GM19035 (cell line): ENCODE data around the gene TBC1D9.

ENCODE experiments used
- ATAC-seq: cut with Tn5 transposase; IDR thresholded peaks from one replicate; pipeline ENCODE4 v1.9.1; 2021; ENCODE audit not compliant: unreplicated experiment

Gene TBC1D9

DNA sequence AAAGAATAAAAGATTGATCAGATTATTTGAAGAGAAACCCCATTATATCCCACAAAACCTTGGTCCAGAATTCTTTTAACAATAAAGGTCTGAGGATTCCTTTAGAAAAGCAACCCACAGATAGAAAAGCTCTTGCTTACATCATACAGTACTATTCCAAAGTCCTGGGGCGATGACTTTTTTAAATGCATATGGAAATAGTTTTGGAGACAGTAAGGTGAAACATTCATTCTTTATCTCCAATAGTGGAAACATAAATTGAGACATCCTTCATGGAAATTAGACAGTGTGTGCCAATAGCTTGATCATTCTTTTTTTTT, 101.7 kb downstream of the TBC1D9 start:
- ATAC-seq: no peak

DNA sequence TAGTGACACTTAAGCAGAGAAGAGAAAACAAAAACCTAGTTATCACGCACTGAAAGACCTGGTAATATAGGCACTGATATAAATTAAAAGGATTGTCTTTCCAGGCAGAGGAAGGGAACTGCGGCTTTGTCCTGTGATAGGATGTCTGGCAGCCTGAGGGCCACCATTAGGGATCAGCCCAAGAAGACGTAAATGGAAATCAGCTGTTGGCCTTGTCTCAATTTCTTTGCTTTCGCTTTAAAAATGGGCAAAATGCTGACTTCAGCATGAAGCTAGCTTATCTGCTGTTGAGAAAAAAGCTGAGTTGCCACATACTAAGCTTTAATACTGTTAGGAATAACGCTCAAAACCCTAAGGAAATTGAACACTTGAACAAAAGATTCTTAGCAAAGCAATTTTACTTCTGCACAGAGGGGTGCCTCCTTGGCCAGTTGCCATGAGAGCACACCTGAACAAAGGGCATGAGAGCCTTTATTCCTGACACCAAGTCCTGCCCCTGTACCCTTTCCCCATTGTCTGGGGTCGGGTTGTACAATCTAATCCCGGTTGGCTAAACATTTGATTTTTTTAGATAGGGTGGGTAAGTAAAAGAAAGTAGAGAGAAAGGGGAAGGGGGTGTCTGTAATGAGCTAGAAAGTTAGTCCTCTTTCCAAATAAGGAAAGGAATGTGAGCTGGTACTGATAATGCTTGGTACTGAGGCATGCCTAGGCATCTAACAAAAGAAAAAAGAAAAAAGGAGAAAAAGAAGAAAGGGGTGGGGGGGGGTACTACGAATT, 102.3 kb downstream of the TBC1D9 start:
- ATAC-seq: no peak

DNA sequence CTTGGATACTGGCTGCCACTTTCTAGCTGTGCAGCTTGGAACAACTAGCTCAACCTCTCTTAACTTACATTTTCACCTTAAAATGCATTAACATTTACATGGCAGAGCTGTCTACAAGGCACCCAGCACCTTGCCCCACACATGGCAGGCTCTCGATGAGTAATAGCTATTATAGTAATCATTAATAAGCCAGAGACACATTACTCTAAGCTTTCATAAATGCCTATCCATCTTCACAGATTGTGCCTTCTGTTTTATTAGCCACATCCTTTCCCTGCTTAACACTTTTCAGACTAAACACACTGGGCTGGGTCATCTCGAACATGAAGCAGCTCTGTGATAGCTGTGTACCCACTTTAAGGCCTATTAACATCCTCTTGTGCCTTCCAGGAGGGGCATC, 103.6 kb downstream of the TBC1D9 start:
- no peak for ATAC-seq

DNA sequence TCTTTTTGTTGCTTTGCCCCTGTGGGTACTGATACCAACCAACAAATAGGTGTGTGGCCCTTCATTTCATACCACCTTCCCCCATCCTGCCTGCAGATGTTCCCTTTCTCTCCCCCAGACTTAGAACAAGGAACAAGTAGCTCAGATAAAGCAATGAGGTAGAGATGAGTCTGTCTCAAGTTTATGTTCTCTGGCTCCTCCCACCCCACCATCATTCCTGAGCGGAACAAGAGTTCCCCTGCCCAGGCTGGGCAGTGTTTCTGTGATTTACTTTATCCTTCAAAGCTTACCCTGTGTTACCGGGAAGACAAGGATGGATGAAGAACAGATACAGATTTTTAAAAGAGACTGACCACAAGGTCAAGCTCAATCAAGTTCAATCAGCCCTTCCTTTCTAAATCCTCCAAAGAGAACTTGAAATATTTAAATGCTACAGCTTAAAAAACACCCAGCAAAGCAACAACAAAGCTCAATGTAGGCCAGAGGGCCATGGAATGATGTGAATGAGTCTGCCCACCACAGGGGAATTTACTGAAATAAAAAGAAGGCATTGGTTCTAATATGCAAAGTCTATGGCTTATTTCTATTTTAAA, 107.4 kb downstream of the TBC1D9 start:
- ATAC-seq: no peak

DNA sequence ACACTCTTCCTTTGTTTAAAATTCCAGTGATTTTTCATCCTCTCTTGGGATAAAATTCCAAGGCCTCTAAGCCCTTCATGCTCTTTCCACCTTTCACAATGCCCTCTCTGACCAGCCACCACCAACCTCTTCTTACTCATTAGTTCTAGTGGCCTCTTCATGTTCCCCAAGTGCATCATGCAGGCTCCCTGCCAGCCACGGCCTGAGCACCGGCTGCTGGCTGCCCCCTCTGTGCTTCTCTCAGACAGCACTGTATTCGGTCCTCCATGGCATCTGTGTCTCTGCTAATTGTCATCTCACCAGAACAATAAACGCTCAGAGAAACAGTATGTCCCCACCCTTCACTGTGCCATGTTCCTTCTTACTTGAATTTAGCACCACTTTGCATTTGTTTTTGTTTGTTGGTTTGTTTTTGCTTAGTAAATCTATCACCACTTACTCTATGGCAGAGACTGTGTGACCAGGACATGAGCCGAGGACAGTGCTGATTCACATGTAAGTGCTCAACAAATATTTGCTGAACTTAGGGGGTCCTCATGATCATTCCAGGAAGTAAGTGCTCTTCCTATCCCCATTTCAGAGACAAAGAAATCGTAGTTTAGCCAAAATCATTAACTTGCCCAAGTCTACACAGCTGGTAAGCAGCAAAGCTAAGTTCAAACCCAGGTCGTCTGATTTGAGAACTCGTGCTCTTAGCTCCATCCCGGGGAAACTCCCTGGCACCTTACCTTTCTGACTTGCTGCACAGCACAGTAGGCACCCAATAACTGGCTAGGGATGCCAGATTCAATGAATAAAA, 110.4 kb downstream of the TBC1D9 start:
- ATAC-seq: no peak

DNA sequence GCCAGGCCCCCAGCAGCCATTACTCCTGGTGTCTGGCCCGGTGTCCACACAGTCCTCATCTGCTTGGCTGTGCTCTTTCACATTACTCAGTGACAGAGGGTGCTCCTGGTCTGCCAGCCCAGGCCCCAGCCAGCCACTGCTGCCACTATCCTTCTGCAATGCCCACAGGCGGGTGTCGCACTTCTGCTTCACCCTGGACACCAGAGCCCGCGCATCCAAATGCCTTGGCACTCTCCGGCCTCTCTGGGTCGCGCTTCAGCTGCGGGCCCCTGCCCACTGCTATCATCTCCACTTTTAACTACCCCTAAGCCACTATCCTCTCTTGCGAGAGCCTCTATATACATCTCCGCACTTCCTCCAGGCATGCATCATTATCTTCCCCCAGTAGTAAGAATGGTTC, 111.0 kb downstream of the TBC1D9 start:
- ATAC-seq: no peak

DNA sequence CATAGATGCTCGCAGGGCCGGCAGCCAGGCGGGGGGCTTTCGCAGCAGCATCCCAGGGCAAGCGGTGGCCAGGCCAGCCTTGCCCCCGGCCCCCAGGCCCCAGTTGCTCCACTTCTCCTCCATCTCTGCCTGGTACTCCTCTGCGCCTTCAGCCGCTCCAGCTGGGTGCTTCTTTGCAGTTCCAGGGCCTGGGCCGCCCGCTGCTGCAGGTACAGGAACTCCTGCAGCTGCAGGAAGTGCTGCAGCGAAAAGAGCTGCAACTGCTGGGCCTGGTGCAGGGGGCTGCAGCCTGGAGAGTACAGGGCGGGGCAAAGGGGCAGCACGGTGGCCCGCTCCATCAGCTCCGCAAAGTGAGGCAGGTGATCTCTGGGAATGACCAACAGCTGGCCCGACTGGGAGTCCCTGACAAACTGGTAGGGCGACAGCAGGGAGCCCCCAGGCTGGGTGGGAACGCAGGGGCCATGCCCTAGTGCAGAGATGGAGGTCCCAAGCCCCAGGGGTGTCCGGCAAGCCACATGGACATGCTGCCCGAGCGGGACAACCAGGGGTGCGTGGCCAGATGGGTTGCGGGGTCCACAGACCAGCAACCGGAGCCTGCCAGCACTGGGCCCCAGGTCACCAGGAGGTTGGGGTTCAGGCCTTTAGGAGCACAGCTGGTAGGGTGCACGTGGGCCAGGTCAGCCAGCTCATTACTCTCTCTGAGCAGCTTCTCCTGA, 111.6 kb downstream of the TBC1D9 start:
- no peak for ATAC-seq

DNA sequence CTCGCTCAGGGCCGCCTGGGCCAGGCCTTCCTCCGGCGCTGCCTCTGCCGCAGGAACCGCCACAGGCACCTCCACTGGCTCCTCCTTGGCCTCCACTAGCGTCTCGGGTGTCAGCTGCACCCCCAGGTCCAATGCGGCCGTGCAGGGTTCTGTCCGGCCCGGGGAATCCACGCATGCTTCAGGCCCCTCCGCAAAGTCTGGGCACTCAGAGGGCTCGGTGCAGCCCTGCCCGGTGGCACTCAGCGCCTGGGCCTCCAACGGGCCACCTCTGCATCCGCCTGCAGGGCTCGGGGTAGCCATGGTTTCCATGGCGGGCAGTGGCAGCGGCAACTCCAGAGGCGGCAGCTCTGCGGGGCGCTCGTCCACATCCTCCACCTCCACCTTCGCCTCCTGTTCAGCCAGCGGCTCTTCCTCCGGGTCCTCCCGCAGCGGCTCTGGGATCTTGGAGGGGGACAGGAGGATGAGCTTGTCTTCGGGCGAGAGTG, 112.6 kb downstream of the TBC1D9 start:
- no peak for ATAC-seq

DNA sequence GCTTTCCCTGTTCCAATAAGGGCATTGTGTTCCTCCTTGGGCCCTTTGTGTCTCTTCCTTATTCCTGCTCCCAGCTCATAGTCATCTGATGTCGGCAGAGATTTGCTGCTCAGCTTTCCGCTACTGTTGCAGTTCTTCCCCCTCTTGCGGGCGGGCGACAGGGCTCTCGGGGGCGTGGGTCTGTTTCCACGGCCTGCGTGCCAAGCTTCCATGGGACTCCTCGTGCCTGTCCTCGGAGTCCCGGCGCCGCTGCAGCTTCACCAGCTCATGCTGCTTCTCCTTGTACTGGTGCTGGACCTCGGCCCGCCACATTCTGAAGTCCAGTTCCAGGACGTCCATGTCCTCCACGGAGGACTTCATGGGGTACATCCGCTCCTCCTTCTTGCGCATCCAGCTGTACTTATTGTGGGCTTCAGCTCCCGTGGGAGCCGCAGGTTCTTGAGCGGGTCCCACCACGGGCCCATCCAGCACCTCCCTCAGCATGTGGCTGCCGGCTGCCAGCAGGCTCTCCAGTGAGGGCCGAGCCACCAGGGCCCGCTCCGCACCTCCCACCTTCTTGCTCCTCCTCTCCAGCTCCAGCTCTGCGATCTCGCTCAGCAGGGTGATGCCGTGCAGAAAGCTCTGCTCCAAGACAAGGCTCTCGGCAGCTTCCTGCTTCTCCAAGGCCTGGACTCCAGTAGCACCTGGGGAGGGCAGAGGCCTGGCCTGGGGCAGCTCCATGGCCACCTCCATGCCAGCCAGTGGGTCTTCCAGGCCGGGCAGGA, 113.3 kb downstream of the TBC1D9 start:
- no peak for ATAC-seq

DNA sequence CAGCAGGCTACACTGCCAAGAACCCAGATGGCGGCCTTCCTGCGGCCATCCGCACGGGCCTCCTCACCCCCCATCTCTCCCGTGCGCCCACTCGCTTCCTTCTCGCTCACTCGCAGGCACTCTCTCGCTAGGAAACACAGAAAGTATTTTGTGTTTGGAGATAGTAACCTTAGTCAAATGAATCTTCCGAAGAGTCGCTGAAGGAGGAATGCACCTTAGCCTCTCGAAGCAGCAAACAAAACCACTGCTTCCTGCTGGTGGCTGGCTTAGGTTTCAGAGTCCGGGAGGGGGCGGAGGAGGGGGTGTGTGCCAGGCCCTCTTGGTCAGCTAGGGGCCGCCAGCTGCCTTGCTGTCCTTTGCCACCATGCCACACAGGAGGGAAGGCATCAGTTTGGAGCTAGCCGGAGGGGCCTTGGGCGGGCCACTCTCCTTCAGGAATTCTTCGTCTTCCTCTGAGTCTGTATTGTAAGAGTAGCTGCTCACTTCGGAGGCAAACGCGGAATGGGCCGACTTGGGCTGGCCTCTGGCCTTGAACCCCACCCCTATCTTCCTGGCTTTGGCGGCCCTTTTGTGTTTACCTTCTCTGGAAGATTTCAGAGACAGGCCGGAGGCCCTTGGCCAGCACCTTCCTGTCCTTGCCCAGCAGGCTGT, 114.3 kb downstream of the TBC1D9 start:
- no peak for ATAC-seq

DNA sequence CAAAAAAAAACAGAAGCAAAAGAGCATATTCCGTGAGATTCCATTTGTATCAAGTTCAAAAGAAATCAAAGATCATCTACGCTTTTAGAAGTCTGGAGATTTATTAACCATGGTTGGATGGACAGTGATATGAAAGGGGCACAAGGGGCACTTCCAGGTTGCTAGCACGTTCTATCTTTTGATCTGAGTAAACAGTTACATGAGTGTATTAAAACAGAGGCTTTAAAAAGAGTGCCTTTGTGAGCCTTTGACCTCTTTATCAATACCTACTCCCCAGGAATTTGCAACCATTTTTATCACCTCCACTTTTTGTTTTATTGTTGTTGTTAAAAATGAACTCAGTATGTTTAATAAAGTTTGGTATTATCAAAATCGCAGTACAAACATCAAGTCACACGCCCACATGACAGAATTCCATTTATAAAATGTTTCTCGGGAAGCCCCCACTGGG, 115.1 kb downstream of the TBC1D9 start:
- no peak for ATAC-seq

DNA sequence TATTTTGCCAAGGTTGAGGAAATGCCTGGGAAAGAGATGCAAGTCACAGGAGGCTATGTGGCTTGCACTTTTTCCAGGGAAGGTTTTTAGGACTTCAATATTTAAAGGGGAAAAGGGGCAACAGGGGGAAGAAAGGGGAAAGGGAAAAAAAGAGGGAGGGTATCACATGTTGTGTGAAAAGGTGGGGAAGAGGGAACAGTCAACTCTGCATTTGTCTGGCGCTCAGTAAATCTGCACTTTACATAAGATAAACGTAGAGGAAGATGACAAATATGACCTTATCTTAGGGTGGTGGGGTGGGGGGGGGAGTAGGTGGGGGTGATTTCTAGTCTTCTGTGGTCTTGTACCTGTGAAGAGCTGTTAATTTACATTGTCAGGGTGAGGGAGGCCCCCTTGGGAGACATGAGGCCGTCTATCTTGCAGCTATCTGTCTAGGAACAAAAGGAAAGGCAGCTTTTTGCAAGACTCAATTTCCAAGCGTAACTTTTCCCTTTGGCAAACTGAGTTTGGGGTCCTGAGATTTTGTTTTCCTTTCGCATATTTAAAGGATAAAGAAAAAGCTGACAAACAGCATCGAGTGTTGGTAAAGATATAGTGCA, 115.9 kb downstream of the TBC1D9 start:
- ATAC-seq: no peak

DNA sequence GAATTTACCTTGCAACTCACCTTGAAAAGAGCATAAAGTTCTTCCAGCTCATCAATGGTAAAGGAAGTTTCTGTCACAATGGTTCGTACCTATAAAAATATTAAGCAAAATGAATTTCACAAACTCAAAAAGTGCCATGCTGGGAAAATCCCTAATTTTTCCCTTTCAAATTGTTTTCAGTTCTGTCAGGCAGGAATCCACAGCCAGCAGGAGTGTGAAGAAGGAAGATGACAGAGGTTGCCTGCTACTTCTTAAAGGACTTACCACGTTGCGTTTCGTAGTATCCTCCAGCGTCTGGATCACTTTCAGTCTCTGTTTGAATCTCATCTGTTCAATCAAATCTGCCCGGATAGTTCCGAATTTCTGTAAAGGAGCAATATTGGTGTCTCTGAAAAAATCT, 117.1 kb downstream of the TBC1D9 start:
- ATAC-seq: no peak

DNA sequence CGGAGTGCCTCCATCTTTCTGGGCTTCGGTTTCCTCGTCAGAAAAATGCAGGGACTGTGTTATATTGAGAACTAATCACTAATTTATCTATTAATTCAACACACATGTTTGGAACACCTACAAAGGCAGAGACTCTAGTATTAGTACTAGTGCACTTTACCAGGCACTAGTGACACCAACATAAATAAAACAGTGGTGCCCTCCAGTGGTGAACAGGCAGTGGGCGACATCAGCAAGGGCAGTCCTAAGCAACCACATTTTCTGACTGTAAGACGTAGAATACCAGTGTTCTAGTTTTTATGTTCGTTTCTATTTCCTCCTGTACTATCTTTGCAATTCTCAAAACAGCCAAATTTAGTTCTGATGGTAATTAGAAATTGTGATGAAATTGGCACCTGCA, 118.3 kb downstream of the TBC1D9 start:
- ATAC-seq: peak; percentile 89

DNA sequence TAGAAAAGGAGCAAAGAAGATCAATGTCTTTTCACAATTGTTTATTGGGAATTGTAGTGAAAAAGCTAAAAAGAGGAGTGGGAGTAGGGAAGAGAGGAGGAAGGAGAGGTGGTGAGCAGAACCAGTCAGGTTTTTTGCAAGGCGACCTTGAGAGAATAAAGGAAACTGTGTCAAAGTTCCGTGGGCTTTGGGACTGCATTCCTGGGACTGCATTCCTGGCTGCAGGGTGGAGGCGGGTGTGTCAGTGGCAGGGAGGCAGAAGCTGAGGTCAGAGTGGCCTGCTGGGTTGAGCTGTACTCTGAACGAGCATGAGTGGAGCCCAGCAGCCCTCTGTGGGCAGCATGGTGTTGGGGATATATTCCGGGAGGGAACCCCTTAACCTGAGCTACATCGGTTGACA, 120.6 kb downstream of the TBC1D9 start:
- ATAC-seq: no peak

DNA sequence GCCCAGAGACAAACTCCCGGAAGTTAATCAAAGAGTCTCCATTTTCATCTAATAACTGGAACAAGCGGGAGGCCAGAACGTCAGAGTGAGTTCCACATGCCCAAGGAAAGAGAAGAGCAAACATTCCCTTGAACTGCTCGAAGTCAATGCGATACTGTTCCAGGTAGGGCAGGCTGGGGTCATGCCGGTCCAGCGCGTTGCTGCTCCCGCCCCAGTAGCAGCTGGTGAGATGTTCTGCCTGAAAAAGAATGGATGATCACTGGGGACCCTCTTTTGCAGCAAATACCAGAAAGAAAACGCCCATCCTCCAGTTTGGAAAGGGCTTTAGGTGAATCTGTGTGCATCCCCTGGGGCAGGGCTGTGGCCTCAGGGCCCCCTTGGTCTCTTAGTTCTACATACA, 122.2 kb downstream of the TBC1D9 start:
- no peak for ATAC-seq

DNA sequence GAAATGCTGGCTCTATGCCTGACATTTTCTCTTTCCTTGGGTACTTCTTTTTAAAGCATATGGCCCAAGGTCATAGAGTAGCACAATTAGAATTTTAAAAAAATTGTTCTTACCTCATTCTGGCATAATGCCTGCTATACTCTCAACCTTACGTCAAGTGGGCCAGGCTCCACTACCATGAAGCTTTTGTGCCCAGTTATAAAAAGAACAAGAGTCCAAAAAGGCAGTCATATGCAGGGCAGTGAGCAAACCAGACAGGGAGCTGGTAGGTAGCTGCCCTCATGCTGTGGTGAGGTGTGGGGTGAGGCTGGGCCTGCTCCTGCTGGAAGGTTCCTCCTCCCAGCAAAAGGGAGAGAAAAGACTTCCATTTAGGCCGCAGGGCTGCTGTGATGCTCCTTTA, 123.1 kb downstream of the TBC1D9 start:
- ATAC-seq: no peak

DNA sequence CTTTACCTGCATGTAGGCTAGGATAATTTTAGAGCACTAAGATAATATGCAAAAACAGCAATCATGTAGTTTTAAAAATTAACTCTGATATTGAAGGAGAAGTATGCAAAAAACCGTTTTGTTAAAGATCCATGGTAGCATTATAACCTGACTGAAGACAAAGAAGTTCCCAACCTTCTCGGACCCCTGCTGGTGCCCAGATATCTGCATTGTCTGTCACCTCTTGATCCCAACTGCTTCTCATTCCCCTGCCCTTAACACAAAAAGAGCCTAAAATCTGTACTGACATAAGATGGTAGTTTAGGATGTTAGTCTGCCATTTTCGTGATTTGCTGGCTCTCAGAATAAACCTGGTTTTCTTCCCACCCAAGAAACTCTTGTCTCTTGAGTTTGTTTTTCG, 125.9 kb downstream of the TBC1D9 start:
- ATAC-seq: no peak

DNA sequence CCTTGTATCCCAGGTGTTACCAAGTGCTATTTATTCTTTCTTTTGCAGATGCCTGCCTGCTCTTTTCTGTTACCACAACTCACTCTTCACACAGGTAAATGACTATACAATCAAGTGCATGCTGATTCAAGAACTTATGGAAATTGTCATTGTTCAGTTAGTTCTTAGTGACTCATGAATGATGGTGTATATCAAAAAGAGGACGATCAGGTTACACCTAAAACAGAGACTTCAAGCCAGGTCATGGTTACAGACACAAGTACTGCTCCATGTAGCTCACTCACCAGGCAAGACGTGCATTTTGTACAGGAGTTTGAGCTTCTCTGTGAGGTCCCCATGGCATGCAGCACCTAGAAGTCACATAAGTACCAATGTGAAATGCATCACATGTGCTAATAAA, 128.2 kb downstream of the TBC1D9 start:
- no peak for ATAC-seq
